K562 (cell line): ENCODE results near the gene TULP3. TPM values are rescaled to one million over a fixed set of nuclear protein-coding genes. Genes with fewer than 3 reads are reported as not detected.

Experiments used
- HEY1 ChIP-seq: fragments of 250-450 bp; sonication (Bioruptor Pico); IDR thresholded peaks from 2 replicates; pipeline ENCODE4 v1.5.0; 2020; ENCODE audit warnings: mild to moderate bottlenecking, moderate library complexity, borderline replicate concordance
- HMGN3 ChIP-seq: IDR thresholded peaks from 2 replicates; pipeline ENCODE4 v1.6.1; 2011; ENCODE audit warnings: borderline replicate concordance, low read depth, mild to moderate bottlenecking, mixed read lengths, low read length; ENCODE audit not compliant: insufficient read length; ENCODE audit errors: extremely low read depth
- JUND ChIP-seq, 2 experiments: IDR thresholded peaks; 2 replicates in 1 of 2; 3 replicates in 1 of 2; pipeline ENCODE4 v1.6.1; 2011; ENCODE audit warnings: borderline replicate concordance in 2 of 2, low read depth in 2 of 2, low read length in 2 of 2, improper control_type of control experiment in 1 of 2, missing biosample characterization in 1 of 2, missing genetic modification characterization in 1 of 2, missing genetic modification reagents in 1 of 2
- PCBP1 ChIP-seq: fragments of 200-400 bp; formaldehyde crosslinking; IDR thresholded peaks from 2 replicates; pipeline ENCODE4 v1.6.1; 2018; ENCODE audit warnings: mild to moderate bottlenecking, low read depth, low read length; ENCODE audit not compliant: poor library complexity, severe bottlenecking
- RAD51 ChIP-seq: fragments of 450-650 bp; IDR thresholded peaks from 2 replicates; pipeline ENCODE4 v1.7.1; 2016; ENCODE audit warnings: low read depth, mild to moderate bottlenecking, borderline replicate concordance
- SMARCA4 ChIP-seq: fragments of 450-650 bp; IDR thresholded peaks from 2 replicates; pipeline ENCODE4 v1.6.1; 2016
- TCF3 ChIP-seq: sonication (generic); formaldehyde crosslinking; IDR thresholded peaks from 2 replicates; pipeline ENCODE4 v1.4.0; 2020; ENCODE audit warnings: mild to moderate bottlenecking, missing genetic modification reagents
- TEAD4 ChIP-seq, 2 experiments: sonication (generic) in 1 of 2; formaldehyde crosslinking in 1 of 2; IDR thresholded peaks; 2 replicates each; pipeline versions ENCODE4 v1.6.1 to v1.8.0; 2012 to 2022; ENCODE audit warnings: borderline replicate concordance in 1 of 2, inconsistent platforms in 1 of 2, low read length in 1 of 2, mild to moderate bottlenecking in 1 of 2, missing genetic modification reagents in 1 of 2
- ZNF146 ChIP-seq: IDR thresholded peaks from one replicate; pipeline ENCODE4 v1.6.1; 2018; ENCODE audit warnings: missing compliant biosample characterization; ENCODE audit not compliant: unreplicated experiment
- polyA plus RNA-seq, 8 experiments: library from polyadenylated mRNA; depleted of rRNA in 4 of 8; stranded (reverse) in 5 of 8; unstranded in 3 of 8; fragments of >200 nt; fragmentation: Nextera tagmentation in 2 of 8; fragmentation: Illumina TruSeq in 1 of 8; extraction: Ambion mirVana in 2 of 8; extraction: Trizol in 1 of 8; gene quantifications; 2 replicates each; pipeline versions ENCODE4 v1.2.1 to v1.2.3, GENCODE V29; 2011 to 2014; ENCODE audit warnings: inconsistent platforms in 1 of 8, missing spikeins in 1 of 8
- total RNA-seq, 7 experiments: library from RNA; depleted of rRNA in 6 of 7; stranded (reverse); fragments of >200 nt in 6 of 7; fragmentation: Illumina TruSeq in 2 of 7; extraction: Trizol in 2 of 7; gene quantifications; 2 replicates each; pipeline versions ENCODE4 v1.2.1 to v1.2.3, GENCODE V29; 2011 to 2021; ENCODE audit warnings: low replicate concordance in 1 of 7
- TF ChIP-seq, protein P1 (sequence below), 3 experiments: fragments of 200-800 bp in 1 of 3; fragments of 250-450 bp in 1 of 3; fragments of 450-650 bp in 1 of 3; sonication (Bioruptor Pico) in 1 of 3; sonication (Bioruptor generic) in 1 of 3; formaldehyde crosslinking in 1 of 3; IDR thresholded peaks; 2 replicates each; pipeline versions ENCODE4 v1.6.1 to v1.8.0; 2016 to 2022; ENCODE audit warnings: mild to moderate bottlenecking in 2 of 3, missing genetic modification characterization in 2 of 3, missing compliant biosample characterization in 1 of 3, moderate library complexity in 1 of 3
- TF ChIP-seq, protein P2 (sequence below): fragments of 450-650 bp; IDR thresholded peaks from 2 replicates; pipeline ENCODE4 v1.7.0; 2016; ENCODE audit warnings: borderline replicate concordance
- TF ChIP-seq, protein P3 (sequence below): sonication (generic); formaldehyde crosslinking; IDR thresholded peaks from 2 replicates; pipeline ENCODE4 v1.8.0; 2023; ENCODE audit warnings: mild to moderate bottlenecking, missing genetic modification reagents
- TF ChIP-seq, protein P4 (sequence below): fragments of 250-450 bp; sonication (Bioruptor Pico); IDR thresholded peaks from 2 replicates; pipeline ENCODE4 v1.8.0; 2021; ENCODE audit warnings: borderline replicate concordance, mild to moderate bottlenecking, moderate library complexity; ENCODE audit not compliant: poor library complexity, severe bottlenecking
- TF ChIP-seq, protein P5 (sequence below): fragments of 450-650 bp; IDR thresholded peaks from 2 replicates; pipeline ENCODE4 v1.6.1; 2016; ENCODE audit warnings: missing biosample characterization, missing genetic modification characterization
- TF ChIP-seq, protein P6 (sequence below), 2 experiments: fragments of 250-450 bp in 1 of 2; fragments of 450-650 bp in 1 of 2; sonication (Bioruptor Pico) in 1 of 2; IDR thresholded peaks; 2 replicates each; pipeline versions ENCODE4 v1.6.1 to v1.8.0; 2016 to 2021; ENCODE audit warnings: mild to moderate bottlenecking in 2 of 2, moderate library complexity in 2 of 2, missing compliant biosample characterization in 1 of 2, missing genetic modification characterization in 1 of 2

The TULP3 gene
- total and polyA plus RNA-seq, 9 of the 15 experiments (the other 6 are each of a cell fraction or from before 2014, with no cell fraction given) = 3.6 to 13.3 (median 7.3) TPM

DNA sequence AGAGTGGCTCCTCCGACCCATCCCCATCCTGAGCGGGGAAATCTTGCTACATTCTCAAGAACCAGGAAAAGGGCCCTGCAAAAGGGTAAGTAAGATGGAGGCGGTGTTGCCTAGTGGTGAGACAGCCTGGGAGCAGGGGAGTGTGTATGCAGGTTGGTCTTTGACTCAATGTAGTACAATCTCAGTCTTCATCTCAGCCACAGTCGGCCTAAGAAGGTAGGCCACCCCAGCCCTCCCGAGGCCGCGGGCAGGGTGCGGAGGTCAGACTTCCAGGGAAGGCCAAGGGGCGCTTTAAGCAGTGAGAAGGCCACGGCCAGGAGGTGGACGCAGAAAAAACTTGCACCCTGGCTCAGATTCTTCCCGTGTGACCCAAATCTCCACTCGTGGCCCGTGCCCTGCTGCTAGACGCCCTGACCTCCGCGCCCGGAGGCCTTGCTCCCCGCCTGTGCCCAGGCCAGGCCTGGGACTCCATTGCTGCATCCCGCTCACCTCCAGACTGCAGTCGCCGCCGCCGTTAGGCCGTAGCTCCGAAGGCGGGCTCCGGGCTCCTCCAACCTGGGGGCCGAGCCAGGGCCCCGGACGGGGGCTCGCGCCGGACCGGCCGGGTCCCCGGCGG, 14.2 kb upstream of the TULP3 start (continued):
- TF ChIP-seq, protein P1, sequence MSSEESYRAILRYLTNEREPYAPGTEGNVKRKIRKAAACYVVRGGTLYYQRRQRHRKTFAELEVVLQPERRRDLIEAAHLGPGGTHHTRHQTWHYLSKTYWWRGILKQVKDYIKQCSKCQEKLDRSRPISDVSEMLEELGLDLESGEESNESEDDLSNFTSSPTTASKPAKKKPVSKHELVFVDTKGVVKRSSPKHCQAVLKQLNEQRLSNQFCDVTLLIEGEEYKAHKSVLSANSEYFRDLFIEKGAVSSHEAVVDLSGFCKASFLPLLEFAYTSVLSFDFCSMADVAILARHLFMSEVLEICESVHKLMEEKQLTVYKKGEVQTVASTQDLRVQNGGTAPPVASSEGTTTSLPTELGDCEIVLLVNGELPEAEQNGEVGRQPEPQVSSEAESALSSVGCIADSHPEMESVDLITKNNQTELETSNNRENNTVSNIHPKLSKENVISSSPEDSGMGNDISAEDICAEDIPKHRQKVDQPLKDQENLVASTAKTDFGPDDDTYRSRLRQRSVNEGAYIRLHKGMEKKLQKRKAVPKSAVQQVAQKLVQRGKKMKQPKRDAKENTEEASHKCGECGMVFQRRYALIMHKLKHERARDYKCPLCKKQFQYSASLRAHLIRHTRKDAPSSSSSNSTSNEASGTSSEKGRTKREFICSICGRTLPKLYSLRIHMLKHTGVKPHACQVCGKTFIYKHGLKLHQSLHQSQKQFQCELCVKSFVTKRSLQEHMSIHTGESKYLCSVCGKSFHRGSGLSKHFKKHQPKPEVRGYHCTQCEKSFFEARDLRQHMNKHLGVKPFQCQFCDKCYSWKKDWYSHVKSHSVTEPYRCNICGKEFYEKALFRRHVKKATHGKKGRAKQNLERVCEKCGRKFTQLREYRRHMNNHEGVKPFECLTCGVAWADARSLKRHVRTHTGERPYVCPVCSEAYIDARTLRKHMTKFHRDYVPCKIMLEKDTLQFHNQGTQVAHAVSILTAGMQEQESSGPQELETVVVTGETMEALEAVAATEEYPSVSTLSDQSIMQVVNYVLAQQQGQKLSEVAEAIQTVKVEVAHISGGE (CRISPR knock-in tag; IDR thresholded peaks at IDR 0.05) = no peak
- TF ChIP-seq PCBP1 (no peak), TEAD4 (IDR thresholded peaks at IDR 0.05; ENCODE audit: low read length) (no peak), TEAD4 (CRISPR knock-in tag; IDR thresholded peaks at IDR 0.05; ENCODE audit: borderline replicate concordance) (no peak), HEY1 (no peak), RAD51 (no peak), ZNF146 (CRISPR knock-in tag) (no peak), SMARCA4 (no peak), HMGN3 (no peak), JUND (IDR thresholded peaks at IDR 0.05; ENCODE audit: borderline replicate concordance, low read depth, low read length) (no peak), JUND (tag; IDR thresholded peaks at IDR 0.05; ENCODE audit: borderline replicate concordance, low read depth, low read length) (no peak), TCF3 (CRISPR knock-in tag) (no peak)
- TF ChIP-seq, protein P2, sequence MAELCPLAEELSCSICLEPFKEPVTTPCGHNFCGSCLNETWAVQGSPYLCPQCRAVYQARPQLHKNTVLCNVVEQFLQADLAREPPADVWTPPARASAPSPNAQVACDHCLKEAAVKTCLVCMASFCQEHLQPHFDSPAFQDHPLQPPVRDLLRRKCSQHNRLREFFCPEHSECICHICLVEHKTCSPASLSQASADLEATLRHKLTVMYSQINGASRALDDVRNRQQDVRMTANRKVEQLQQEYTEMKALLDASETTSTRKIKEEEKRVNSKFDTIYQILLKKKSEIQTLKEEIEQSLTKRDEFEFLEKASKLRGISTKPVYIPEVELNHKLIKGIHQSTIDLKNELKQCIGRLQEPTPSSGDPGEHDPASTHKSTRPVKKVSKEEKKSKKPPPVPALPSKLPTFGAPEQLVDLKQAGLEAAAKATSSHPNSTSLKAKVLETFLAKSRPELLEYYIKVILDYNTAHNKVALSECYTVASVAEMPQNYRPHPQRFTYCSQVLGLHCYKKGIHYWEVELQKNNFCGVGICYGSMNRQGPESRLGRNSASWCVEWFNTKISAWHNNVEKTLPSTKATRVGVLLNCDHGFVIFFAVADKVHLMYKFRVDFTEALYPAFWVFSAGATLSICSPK = no peak
- TF ChIP-seq, protein P3, sequence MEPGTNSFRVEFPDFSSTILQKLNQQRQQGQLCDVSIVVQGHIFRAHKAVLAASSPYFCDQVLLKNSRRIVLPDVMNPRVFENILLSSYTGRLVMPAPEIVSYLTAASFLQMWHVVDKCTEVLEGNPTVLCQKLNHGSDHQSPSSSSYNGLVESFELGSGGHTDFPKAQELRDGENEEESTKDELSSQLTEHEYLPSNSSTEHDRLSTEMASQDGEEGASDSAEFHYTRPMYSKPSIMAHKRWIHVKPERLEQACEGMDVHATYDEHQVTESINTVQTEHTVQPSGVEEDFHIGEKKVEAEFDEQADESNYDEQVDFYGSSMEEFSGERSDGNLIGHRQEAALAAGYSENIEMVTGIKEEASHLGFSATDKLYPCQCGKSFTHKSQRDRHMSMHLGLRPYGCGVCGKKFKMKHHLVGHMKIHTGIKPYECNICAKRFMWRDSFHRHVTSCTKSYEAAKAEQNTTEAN (CRISPR knock-in tag) = no peak
- TF ChIP-seq, protein P4, sequence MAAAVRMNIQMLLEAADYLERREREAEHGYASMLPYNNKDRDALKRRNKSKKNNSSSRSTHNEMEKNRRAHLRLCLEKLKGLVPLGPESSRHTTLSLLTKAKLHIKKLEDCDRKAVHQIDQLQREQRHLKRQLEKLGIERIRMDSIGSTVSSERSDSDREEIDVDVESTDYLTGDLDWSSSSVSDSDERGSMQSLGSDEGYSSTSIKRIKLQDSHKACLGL (CRISPR knock-in tag) = no peak
- TF ChIP-seq, protein P5, sequence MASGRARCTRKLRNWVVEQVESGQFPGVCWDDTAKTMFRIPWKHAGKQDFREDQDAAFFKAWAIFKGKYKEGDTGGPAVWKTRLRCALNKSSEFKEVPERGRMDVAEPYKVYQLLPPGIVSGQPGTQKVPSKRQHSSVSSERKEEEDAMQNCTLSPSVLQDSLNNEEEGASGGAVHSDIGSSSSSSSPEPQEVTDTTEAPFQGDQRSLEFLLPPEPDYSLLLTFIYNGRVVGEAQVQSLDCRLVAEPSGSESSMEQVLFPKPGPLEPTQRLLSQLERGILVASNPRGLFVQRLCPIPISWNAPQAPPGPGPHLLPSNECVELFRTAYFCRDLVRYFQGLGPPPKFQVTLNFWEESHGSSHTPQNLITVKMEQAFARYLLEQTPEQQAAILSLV (tag) = no peak
- TF ChIP-seq, protein P6, sequence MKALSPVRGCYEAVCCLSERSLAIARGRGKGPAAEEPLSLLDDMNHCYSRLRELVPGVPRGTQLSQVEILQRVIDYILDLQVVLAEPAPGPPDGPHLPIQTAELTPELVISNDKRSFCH (CRISPR knock-in tag; IDR thresholded peaks at IDR 0.05) = no peak
- TF ChIP-seq, protein P6 (tag; IDR thresholded peaks at IDR 0.05) = peak; percentile 71; the same call in 1 of the 2 replicates
